Activated CD4-positive, alpha-beta memory T cell treated with anti-CD3 and anti-CD28 coated beads, Interleukin-2, amount 10 ng/mL, durations not matched to agents 7 days and 5 days (primary cell): Measurements from ENCODE around the gene TAS2R39. TPM values are rescaled to one million over a fixed set of nuclear protein-coding genes. Genes with fewer than 3 reads are reported as not detected.
A peak's percentile ranks its signal among the peaks of the same experiment; 100 is the strongest.
"Not testable (repeated sequence)": the region's sequence is repeated elsewhere in the genome, so short reads cannot be mapped to it uniquely, and the experiment has no call there.

ENCODE experiments used
- CTCF ChIA-PET: fragments of 350-600 bp; sonication (Branson Sonifier 250); formaldehyde crosslinking; loops from one replicate; lab custom pipeline; 2021; ENCODE audit warnings: antibody characterized with exemption, inconsistent platforms; lab: Charles Lee
- POLR2A ChIA-PET: fragments of 350-600 bp; sonication (Branson Sonifier 250); formaldehyde crosslinking; loops from one replicate; lab custom pipeline; 2021; ENCODE audit warnings: antibody characterized with exemption; lab: Charles Lee
- DNase-seq: peaks from one replicate; pipeline ENCODE4 v3.0.0-alpha.2; 2020
- H3K27ac Mint-ChIP-seq: one replicate; pipeline ENCODE4 v1.8.0; 2021; ENCODE audit warnings: mild to moderate bottlenecking, mixed read lengths
- H3K27me3 Mint-ChIP-seq: one replicate; pipeline ENCODE4 v1.8.0; 2021; ENCODE audit warnings: mixed read lengths
- H3K36me3 Mint-ChIP-seq: one replicate; pipeline ENCODE4 v1.8.0; 2021; ENCODE audit warnings: low read depth, mixed read lengths
- H3K4me1 Mint-ChIP-seq: one replicate; pipeline ENCODE4 v1.8.0; 2021; ENCODE audit warnings: mixed read lengths
- H3K4me3 Mint-ChIP-seq: one replicate; pipeline ENCODE4 v1.8.0; 2021; ENCODE audit warnings: mild to moderate bottlenecking, mixed read lengths
- H3K9me3 Mint-ChIP-seq: one replicate; pipeline ENCODE4 v1.8.0; 2021; ENCODE audit warnings: mixed read lengths
- total RNA-seq, 2 experiments: library from RNA; stranded (reverse); gene quantifications; one replicate each; pipeline ENCODE4 v1.2.3, GENCODE V29; 2021

TAS2R39 gene
- total RNA-seq, 2 experiments from 2014 or later, result not detected

DNA sequence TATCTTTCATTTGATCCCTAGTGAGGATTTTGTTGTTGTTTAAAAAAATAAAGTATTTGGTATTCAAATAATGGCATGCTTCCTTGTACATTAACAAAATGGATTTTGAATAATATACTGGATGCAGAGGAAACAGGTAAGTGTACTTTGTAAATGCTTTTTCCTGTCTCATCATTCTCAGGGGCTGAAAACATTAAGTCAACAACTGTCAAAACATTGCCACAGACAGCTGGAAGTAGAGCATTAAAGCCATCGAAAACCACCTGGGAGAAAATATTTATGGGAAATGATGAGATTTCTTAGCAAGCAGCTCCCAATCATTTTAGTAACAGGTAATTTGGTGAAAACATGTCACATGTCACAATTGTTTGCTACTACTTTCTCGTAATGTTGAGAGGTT, 10.7 kb downstream of the TAS2R39 start:
- no peak overlapping the region for H3K4me3 Mint-ChIP-seq
- no peaks in the 10 kb centered on the region for H3K36me3 Mint-ChIP-seq
- no peaks in the 10 kb centered on the region for H3K9me3 Mint-ChIP-seq
- DNase-seq, result no peak
- CTCF ChIA-PET, result no interaction called here
- H3K4me1 Mint-ChIP-seq, result no peaks in the 10 kb centered on the region
- no peak overlapping the region for H3K27ac Mint-ChIP-seq
- POLR2A ChIA-PET, result no interaction called here
- peaks cover 6% of the 10 kb centered on the region for H3K27me3 Mint-ChIP-seq

DNA sequence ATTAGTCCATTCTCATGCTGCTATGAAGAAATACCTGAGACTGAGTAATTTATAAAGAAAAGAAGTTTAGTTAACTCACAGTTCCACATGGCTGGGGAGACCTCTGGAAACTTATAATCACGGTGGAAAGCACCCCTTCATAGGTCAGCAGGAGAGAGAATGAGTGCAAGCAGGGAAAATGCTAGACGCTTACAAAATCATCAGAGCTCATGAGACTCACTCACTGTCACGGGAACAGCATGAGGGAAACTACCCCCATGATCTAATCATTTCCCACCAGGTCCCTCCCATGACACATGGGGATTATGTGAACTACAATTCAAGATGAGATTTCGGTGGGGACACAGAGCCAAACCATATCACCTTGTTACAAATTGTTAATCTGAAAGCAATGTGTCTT, 15.8 kb downstream of the TAS2R39 start:
- Mint-ChIP-seq H3K36me3 (no peaks in the 10 kb centered on the region), H3K27me3 (peaks cover 19% of the 10 kb centered on the region), H3K27ac (no peak overlapping the region), H3K9me3 (no peaks in the 10 kb centered on the region), H3K4me1 (no peaks in the 10 kb centered on the region), H3K4me3 (no peak overlapping the region)
- CTCF ChIA-PET, result interaction anchor here (1.3 kb wide), 1 partner anchor 16 kb away, joined by 4 read pairs; no protein-coding TSS in a partner anchor
- DNase-seq, result no peak
- POLR2A ChIA-PET, result no interaction called here

DNA sequence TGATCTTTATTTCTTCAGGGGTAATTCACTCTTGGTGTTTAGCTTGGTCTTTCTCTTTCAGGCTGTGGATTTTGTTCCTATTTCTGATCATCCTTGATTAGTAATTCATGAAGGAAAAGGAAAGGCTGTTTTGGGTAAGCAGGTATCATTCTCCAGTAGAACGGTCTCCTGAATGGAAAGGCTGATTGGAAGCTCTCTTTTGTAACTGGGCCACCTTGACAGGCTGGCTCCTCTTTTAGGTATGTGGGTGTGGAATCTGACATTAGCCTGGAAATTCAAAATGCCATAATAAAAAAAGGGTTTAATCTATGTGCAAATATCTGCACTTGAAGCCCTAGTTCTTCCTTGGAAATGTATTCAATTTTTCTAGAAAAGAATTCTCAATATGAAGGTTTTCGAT, 18.9 kb downstream of the TAS2R39 start:
- CTCF ChIA-PET, result interaction anchor here (0.9 to 2.7 kb wide), 3 partner anchors 13 to 329 kb away, joined by 3 to 14 read pairs (median 3); no protein-coding TSS in a partner anchor
- peaks cover 12% of the 10 kb centered on the region for H3K4me1 Mint-ChIP-seq
- H3K27me3 Mint-ChIP-seq, result peaks cover 24% of the 10 kb centered on the region
- H3K9me3 Mint-ChIP-seq, result no peaks in the 10 kb centered on the region
- no peak for DNase-seq
- no peak overlapping the region for H3K4me3 Mint-ChIP-seq
- H3K36me3 Mint-ChIP-seq, result no peaks in the 10 kb centered on the region
- H3K27ac Mint-ChIP-seq, result no peak overlapping the region
- POLR2A ChIA-PET, result no interaction called here

DNA sequence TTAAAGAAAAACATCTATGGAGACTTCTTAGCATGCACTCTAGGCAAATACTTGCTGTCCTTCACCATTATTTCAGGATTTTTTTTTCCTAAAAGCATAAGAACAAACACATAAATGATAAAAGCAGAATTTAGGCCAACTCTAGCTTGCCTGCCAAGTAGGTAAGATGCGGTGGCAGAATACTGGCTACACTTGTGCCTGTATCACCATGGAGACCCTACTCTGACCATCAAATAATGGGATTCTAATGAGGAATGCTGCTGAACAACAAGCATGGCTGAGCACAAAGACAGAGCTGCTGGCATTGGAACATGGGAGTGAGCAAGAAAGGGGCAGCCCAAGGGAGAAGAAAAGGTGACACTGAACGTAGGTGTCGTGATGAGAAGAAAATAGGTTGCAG, 20.2 kb downstream of the TAS2R39 start:
- Mint-ChIP-seq H3K4me3 (no peak overlapping the region), H3K4me1 (peaks cover 12% of the 10 kb centered on the region), H3K36me3 (no peaks in the 10 kb centered on the region), H3K9me3 (no peaks in the 10 kb centered on the region), H3K27me3 (peaks cover 22% of the 10 kb centered on the region), H3K27ac (no peak overlapping the region)
- ChIA-PET CTCF (interaction anchor here (1.1 to 2.7 kb wide), 2 partner anchors 11 to 331 kb away, joined by 3 to 14 read pairs; no protein-coding TSS in a partner anchor), POLR2A (no interaction called here)
- DNase-seq, result no peak

DNA sequence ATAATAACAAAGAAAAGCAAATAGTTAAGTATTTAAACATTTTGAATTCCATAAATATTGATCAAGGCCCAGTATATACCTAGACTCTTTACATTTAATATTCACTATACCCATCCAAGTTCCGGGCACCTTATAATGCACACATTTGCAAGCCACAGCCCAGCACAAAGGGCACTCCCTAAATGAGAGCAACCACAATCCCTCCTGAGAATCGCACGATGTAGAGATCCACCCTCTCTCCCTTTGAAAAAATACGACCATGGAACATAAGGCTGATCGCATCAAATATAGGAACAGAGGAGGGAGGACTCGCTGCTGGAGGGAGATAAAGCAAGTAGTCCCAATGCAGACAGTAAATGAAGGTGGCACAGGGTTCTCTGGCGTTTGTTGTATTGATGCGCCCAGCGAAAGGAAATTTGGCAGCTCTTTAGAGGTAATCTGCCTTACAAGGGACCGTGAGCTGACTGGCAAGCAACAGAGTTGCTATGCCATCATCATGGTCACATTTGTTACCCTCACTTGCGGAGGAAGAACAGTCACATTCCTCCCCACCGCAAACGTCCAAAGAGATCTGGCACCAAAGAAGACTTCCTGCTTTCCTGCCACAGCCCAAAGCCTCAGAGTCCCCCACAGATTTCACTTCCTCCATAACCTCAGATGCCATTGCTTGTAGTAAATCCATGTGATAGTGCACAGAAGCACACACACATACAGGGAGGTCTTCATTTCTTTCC, 22.5 kb downstream of the TAS2R39 start:
- H3K9me3 Mint-ChIP-seq, result no peaks in the 10 kb centered on the region
- no peak overlapping the region for H3K27ac Mint-ChIP-seq
- CTCF ChIA-PET, result interaction anchor here (1.8 kb wide), 1 partner anchor 9 kb away, joined by 7 read pairs; no protein-coding TSS in a partner anchor
- POLR2A ChIA-PET, result no interaction called here
- no peak overlapping the region for H3K4me3 Mint-ChIP-seq
- no peaks in the 10 kb centered on the region for H3K36me3 Mint-ChIP-seq
- DNase-seq, result peak; percentile 24
- H3K27me3 Mint-ChIP-seq, result peaks cover 18% of the 10 kb centered on the region
- peaks cover 12% of the 10 kb centered on the region for H3K4me1 Mint-ChIP-seq

DNA sequence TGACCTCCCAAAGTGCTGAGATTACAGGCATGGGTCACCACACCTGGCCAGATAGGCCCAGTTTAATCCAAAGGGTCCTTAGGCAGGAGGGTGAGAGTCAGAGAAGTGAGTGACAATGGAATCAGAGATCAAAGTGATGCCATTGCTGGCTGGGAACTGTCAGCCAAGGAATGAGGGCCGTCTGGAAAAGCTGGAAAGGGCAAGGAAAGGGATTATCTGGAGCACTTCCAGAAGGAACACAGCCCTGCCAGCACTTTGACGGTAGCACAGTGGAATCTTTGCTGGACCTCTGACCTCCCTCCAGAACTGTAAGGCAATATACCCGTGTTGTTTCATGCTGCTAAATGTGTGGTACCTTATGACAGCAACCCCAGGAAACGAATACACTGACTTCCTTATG, 27.3 kb downstream of the TAS2R39 start:
- Mint-ChIP-seq H3K36me3 (no peaks in the 10 kb centered on the region), H3K4me3 (no peak overlapping the region), H3K27ac (no peak overlapping the region), H3K4me1 (peaks cover 8% of the 10 kb centered on the region), H3K27me3 (peaks cover 6% of the 10 kb centered on the region), H3K9me3 (no peaks in the 10 kb centered on the region)
- ChIA-PET POLR2A (no interaction called here), CTCF (no interaction called here)
- no peak for DNase-seq

DNA sequence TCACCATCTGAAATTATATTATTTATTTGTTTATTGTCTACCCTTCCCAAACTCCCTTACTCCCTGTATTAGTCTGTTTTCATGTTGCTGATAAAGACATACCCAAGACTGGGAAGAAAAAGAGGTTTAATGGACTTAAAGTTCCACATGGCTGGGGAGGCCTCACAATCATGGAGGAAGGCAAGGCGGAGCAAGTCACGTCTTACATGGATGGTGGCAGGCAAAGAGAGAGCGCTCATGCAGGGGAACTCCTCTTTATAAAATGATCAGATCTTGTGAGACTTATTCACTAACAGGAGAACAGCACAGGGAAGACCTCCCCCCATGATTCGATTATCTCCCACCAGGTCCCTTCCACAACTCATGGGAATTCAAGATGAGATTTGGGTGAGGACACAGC, 30.3 kb downstream of the TAS2R39 start:
- H3K9me3 Mint-ChIP-seq, H3K4me3 Mint-ChIP-seq, H3K27ac Mint-ChIP-seq, DNase-seq, POLR2A ChIA-PET, H3K36me3 Mint-ChIP-seq, H3K27me3 Mint-ChIP-seq, H3K4me1 Mint-ChIP-seq: not testable (repeated sequence)
- CTCF ChIA-PET, result interaction anchor here (2.0 to 9.0 kb wide), 2 partner anchors 11 to 206 kb away, joined by 14 to 235 read pairs; no protein-coding TSS in a partner anchor

DNA sequence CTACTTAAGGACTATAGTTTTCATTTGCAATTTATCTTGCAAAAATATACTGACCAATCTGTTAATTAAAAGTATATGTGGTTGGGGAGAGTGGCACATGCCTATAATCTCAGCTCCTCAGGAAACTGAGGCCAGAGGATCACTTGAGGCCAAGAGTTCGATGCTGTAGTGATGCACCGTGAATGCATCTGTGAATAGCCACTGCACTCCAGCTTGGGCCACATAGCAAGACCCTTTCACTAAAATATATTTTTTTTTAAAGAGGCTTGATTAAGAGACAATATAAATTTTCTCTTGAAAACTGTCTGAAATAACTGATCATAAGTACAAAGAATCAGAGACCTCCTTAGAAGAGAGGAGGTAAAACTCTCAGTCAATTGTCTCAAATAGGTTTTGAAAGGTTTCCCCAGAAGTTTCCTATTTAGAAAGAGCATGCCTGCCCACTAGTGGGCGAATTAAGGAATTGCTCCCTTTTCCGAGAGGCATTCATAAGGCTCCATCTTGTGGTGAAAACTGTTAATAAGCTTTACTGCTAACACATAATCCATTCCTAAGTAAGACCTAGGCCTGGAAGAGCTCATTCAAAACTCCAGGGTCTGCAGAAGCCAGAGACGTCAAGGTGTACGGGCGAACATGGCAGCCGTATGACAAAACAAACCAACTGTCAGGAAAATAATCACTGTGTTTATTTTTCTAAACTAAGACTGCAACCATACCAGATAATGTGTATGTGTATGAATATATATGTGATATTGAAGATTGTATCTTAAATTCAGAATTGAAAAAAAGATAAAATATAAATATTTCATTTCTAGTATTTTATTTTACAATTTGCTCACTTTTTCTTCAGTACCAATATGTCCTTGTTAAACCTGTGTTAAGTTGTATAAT, 31.8 kb downstream of the TAS2R39 start:
- no peaks in the 10 kb centered on the region for H3K9me3 Mint-ChIP-seq
- no peak overlapping the region for H3K27ac Mint-ChIP-seq
- no peak overlapping the region for H3K4me3 Mint-ChIP-seq
- DNase-seq, result peak; percentile 70
- H3K27me3 Mint-ChIP-seq, result peaks cover 9% of the 10 kb centered on the region
- POLR2A ChIA-PET, result interaction anchor here (0.6 to 2.1 kb wide), 3 partner anchors 73 to 207 kb away, joined by 3 to 7 read pairs (median 4); partner anchors contain the start of gene CASP2
- H3K4me1 Mint-ChIP-seq, result no peaks in the 10 kb centered on the region
- CTCF ChIA-PET, result interaction anchor here (0.6 to 9.0 kb wide), 56 partner anchors 9 to 911 kb away, joined by 3 to 235 read pairs (median 4); partner anchors contain the start of genes EPHB6 and GSTK1
- no peaks in the 10 kb centered on the region for H3K36me3 Mint-ChIP-seq

DNA sequence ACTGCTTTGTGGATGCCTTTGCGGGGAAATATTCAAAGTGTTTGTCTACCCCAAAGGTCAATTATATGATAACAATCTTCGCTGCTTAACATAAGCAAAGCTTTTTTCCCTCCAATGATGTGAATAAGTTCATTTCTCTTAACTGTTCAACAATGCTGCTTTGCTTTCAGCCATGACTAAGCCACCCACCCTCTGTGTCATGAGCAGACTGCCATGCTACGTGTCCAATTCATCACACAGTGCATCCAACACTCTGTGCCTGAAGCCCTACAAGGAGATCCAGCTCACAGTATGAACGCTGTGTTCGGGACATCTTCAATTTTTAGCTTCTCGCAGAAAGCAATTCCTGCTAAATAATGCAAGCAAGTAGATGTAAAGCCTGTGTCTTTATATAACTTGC, 32.9 kb downstream of the TAS2R39 start:
- H3K9me3 Mint-ChIP-seq, result no peaks in the 10 kb centered on the region
- H3K4me1 Mint-ChIP-seq, result no peaks in the 10 kb centered on the region
- H3K36me3 Mint-ChIP-seq, result no peaks in the 10 kb centered on the region
- no peak overlapping the region for H3K27ac Mint-ChIP-seq
- ChIA-PET CTCF (interaction anchor here (1.0 to 9.0 kb wide), 17 partner anchors 13 to 613 kb away, joined by 3 to 235 read pairs (median 4); partner anchors contain the start of gene GSTK1), POLR2A (interaction anchor here (0.6 to 2.1 kb wide), 3 partner anchors 10 to 208 kb away, joined by 3 to 7 read pairs (median 4); partner anchors contain the start of gene CASP2)
- H3K4me3 Mint-ChIP-seq, result no peak overlapping the region
- H3K27me3 Mint-ChIP-seq, result peaks cover 9% of the 10 kb centered on the region
- no peak for DNase-seq

DNA sequence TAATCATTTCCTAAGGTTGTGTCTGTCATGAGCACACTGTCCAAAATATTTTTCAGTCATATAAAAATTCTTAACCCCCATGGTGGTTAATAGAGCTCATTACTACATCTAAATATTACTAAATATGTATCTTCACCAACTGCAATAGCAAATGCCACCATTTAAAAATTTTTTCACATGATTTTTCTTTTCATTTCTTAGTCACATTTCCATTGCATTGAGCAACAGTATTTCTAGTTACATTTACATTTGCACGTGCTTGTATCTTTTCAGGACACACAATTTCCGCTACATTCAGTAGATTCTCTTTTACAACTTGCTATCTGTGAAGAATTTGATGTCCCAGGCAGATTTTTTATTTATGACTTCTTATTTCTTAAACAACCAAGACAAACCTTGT, 33.5 kb downstream of the TAS2R39 start:
- no peak overlapping the region for H3K27ac Mint-ChIP-seq
- H3K4me1 Mint-ChIP-seq, result no peaks in the 10 kb centered on the region
- no peaks in the 10 kb centered on the region for H3K9me3 Mint-ChIP-seq
- no peaks in the 10 kb centered on the region for H3K36me3 Mint-ChIP-seq
- H3K27me3 Mint-ChIP-seq, result peaks cover 14% of the 10 kb centered on the region
- no peak overlapping the region for H3K4me3 Mint-ChIP-seq
- CTCF ChIA-PET, result interaction anchor here (1.0 to 9.0 kb wide), 6 partner anchors 16 to 701 kb away, joined by 3 to 235 read pairs (median 4); no protein-coding TSS in a partner anchor
- no peak for DNase-seq
- POLR2A ChIA-PET, result no interaction called here

DNA sequence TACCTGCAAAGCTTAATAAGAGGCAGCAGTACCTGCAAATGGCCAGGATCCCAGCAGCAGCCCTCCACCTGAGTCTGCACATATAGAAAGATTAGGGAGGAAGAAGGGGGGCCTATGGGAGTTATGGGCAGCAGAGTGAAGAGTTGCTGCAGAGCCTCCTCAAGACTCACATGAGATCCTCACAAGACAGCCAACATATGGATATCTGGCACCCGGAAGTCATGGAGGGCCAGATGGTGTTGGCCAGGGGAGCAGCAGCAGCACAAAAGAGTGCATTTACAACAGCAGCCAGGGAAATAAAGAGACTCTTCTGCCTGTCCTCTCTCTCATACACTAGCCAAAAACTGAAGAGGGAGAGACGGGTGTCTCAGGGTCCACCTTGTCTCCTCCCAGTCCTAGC, 34.6 kb downstream of the TAS2R39 start:
- CTCF ChIA-PET, result interaction anchor here (9.0 kb wide), 1 partner anchor 210 kb away, joined by 235 read pairs; no protein-coding TSS in a partner anchor
- H3K27ac Mint-ChIP-seq, result no peak overlapping the region
- no peaks in the 10 kb centered on the region for H3K9me3 Mint-ChIP-seq
- no peak overlapping the region for H3K4me3 Mint-ChIP-seq
- POLR2A ChIA-PET, result interaction anchor here (0.6 kb wide), 1 partner anchor 57 kb away, joined by 3 read pairs; no protein-coding TSS in a partner anchor
- peaks cover 25% of the 10 kb centered on the region for H3K27me3 Mint-ChIP-seq
- no peaks in the 10 kb centered on the region for H3K4me1 Mint-ChIP-seq
- DNase-seq, result no peak
- no peaks in the 10 kb centered on the region for H3K36me3 Mint-ChIP-seq

DNA sequence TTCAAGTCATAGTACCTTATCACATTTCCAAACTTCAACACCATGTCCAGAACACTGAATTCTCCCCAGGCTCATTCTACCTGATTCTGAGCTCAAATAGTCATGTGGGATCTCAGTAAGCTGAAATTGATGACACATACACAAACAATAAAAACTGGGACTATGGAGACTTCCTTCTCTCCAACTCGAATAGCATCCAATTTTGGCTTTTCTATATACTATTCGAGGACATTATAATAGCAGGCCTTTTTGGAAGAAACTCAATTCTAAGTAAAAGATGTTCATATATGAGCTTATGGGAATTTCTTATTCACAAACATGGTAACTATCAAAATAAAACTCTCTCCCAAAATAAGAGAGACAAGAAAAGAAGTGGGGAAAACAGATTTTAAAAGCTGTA, 38.1 kb downstream of the TAS2R39 start:
- H3K27me3 Mint-ChIP-seq, result peaks cover 40% of the 10 kb centered on the region
- H3K4me1 Mint-ChIP-seq, result no peaks in the 10 kb centered on the region
- H3K27ac Mint-ChIP-seq, result no peak overlapping the region
- CTCF ChIA-PET, result interaction anchor here (0.7 to 9.0 kb wide), 4 partner anchors 85 to 348 kb away, joined by 3 to 235 read pairs (median 3); no protein-coding TSS in a partner anchor
- no peak overlapping the region for H3K4me3 Mint-ChIP-seq
- DNase-seq, result no peak
- H3K9me3 Mint-ChIP-seq, result no peaks in the 10 kb centered on the region
- POLR2A ChIA-PET, result no interaction called here
- no peaks in the 10 kb centered on the region for H3K36me3 Mint-ChIP-seq
